GM13977 (cell line): Measurements from ENCODE around the gene CTTN.

Source experiments
- DNase-seq: peaks from one replicate; pipeline ENCODE4 v3.0.0; 2012; ENCODE audit warnings: low spot score
- CTCF ChIP-seq: IDR thresholded peaks from 2 replicates; pipeline ENCODE4 v1.5.1; 2012; ENCODE audit warnings: mild to moderate bottlenecking, control low read depth; ENCODE audit not compliant: insufficient read depth; ENCODE audit errors: extremely low read depth, missing control alignments
- in situ Hi-C: fragments of 300-500 bp; cut with MboI; formaldehyde crosslinking; loops from one replicate; pipeline ENCODE4 v1.12.0; 2022; ENCODE audit warnings: low sequenced_read_pairs, low pct_unique_long_range_greater_than_20kb, mixed read lengths, inconsistent platforms; ENCODE audit not compliant: unreplicated experiment

The CTTN gene

GRCh38 chr11:70433966-70434812, 35.9 kb downstream of the CTTN start:
- no peak for DNase-seq
- in situ Hi-C loops = no loop called here
- TF ChIP-seq CTCF = no peak

- no peak for TF ChIP-seq CTCF
- in situ Hi-C loops = no loop called here
- DNase-seq = no peak
These were observed 36.5 kb downstream of the CTTN start for GRCh38 chr11:70434813-70435278.

GRCh38 chr11:70435361-70435760, 37.0 kb downstream of the CTTN start:
- in situ Hi-C loops = no loop called here
- DNase-seq = no peak

DNA sequence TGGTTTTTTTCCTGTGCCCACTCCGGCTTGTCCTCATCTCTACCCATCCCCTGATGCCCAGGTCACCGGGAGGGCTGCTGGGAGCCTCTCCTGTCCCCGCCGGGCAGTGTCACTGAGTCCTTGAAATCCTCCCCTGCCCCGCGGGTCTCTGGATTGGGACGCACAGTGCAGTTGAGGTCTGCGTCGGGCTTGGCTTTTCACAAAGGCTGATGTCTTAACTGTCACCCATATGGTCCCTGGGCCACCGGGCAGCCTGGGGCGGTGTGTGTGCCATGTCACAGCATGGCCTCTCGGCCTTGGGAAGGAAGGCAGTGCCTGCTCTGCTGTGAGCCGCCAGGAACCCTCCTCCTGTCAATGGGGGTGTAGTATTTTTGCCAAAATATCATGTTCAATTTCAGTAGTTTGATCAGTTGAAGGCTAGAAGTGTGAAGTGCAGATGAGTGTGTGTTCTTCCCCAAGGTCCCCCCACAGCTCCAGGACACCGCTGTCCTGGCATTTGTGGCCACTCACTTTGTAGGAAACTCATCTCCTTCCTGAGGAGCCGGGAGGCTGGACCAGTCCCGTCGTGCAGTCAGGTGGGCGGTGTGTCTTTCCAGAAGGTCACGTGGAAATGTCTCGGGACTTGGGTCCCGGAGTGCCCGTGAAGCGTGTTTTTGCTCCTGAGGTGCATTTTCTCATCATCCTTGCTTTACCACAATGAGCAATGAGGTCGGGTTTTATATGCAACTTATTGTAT, 37.6 kb downstream of the CTTN start:
- DNase-seq = no peak
- no peak for TF ChIP-seq CTCF
- in situ Hi-C loops = no loop called here

More at GRCh38 chr11:70435361-70435760, 37.0 kb downstream of the CTTN start:
- TF ChIP-seq CTCF = no peak

GRCh38 chr11:70436501-70436860, 38.2 kb downstream of the CTTN start:
- TF ChIP-seq CTCF = no peak
- in situ Hi-C loops = no loop called here

DNA sequence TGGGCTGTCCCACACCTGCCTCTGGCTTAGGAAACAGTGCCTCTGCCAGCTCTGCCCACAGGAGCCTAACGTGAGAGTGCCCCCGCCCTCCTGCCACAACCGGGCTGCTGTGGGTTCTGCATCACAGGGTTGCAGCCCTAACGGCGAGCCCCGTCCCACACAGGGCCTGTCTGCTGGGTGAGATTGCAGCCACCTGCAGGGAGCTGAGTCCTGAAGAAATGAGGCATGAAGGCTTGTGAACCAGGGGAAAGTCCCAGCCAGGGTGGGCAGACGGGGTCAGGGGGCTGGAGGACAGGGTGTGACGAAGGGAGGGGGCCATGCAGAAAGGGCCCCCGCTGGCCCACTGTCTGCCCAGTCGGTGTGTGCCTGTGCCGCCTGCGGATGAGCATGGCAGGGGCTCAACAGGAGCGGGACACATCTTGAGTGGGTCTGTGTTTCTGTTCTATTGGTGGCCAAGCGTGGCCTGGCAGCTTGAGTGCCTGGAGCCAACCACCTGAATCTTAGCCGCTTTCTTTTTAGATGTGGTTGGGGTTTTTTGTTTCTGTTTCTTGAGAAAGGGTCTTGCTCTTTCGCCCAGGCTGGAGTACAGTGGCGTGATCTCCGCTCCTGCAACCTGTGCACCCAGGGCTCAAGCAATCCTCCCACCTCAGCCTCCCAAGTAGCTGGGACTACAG, 38.9 kb downstream of the CTTN start:
- DNase-seq = peak; percentile 71
- no peak for TF ChIP-seq CTCF
- in situ Hi-C loops = no loop called here

More at GRCh38 chr11:70436501-70436860, 38.2 kb downstream of the CTTN start:
- DNase-seq = no peak
